Astrocyte of the cerebellum (primary cell): ENCODE data around the gene CLIC1.

Experiments
- DNase-seq: peaks from one replicate; pipeline ENCODE4 v3.0.0-alpha.2; 2011; ENCODE audit warnings: low read depth
- H3K4me3 ChIP-seq: 2 replicates; pipeline ENCODE4 v1.5.1; 2011; ENCODE audit warnings: mild to moderate bottlenecking, low read depth, low read length, moderate library complexity
- in situ Hi-C: cut with HindIII; loops from 2 replicates; pipeline ENCODE4 v1.10.0; 2017; ENCODE audit warnings: low sequenced_read_pairs
- TF ChIP-seq, protein P1 (sequence below): IDR thresholded peaks from 2 replicates; pipeline ENCODE4 v1.5.1; 2012; ENCODE audit warnings: low read length, low read depth, moderate library complexity, mild to moderate bottlenecking; ENCODE audit errors: missing control alignments

Gene CLIC1

DNA sequence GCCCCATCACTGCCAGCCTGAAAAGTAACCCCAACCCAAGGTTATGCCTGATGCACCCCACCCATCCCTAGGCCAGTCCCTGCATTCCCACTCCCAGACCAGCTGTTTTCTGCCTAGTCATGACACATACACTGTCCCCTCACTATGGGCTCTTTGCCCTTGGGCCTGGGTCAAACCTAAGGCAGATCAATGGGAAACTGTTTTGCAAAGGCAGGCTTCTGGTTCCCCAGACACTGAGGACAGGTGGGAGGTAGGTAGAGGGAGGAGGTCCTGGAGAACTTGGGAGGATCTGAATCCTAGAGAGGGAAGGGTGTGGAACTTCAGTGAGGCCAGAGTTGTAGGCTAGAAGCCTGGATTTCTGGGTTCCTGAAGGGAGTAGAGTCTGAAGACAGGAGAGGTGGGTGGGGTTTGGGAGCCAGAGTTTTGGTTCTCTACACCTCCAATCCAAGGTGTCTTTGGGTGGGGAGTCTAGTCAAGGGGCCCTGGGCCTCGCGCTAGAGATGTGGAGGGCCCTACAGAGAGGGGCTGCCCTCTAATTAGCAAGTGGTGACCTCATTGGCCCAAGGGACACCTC is 2.0 kb downstream of the CLIC1 start:
- no peak for DNase-seq
- TF ChIP-seq, protein P1, sequence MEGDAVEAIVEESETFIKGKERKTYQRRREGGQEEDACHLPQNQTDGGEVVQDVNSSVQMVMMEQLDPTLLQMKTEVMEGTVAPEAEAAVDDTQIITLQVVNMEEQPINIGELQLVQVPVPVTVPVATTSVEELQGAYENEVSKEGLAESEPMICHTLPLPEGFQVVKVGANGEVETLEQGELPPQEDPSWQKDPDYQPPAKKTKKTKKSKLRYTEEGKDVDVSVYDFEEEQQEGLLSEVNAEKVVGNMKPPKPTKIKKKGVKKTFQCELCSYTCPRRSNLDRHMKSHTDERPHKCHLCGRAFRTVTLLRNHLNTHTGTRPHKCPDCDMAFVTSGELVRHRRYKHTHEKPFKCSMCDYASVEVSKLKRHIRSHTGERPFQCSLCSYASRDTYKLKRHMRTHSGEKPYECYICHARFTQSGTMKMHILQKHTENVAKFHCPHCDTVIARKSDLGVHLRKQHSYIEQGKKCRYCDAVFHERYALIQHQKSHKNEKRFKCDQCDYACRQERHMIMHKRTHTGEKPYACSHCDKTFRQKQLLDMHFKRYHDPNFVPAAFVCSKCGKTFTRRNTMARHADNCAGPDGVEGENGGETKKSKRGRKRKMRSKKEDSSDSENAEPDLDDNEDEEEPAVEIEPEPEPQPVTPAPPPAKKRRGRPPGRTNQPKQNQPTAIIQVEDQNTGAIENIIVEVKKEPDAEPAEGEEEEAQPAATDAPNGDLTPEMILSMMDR: no peak
- in situ Hi-C loops: loop anchor here (5.0 kb wide), 1 partner anchor 42 kb away; no protein-coding TSS in a partner anchor
- H3K4me3 ChIP-seq: peak overlapping the region; percentile 99

DNA sequence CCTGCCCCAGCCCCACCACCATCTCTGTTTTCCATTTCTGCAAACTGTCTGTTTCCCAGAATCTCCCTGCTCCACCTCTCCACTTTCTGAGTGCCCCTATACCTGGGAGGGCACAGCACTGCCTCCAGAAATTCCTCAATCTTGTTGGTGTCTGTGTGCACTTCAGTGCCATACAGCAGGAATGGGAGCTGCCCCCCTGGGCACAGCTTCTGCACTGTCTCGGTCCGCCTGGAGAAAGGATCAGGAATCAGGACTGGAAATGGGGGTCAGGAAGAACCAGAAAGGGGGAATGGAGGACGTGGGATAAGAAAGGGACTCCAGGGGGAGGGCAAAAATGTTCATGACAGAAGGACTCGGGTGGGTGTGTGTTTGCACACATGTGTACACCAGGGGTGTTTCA is 2.6 kb downstream of the CLIC1 start:
- no peak for DNase-seq
- TF ChIP-seq, protein P1: no peak
- peak overlapping the region; percentile 99 for H3K4me3 ChIP-seq
- in situ Hi-C loops: loop anchor here (5.0 kb wide), 1 partner anchor 41 kb away; no protein-coding TSS in a partner anchor

DNA sequence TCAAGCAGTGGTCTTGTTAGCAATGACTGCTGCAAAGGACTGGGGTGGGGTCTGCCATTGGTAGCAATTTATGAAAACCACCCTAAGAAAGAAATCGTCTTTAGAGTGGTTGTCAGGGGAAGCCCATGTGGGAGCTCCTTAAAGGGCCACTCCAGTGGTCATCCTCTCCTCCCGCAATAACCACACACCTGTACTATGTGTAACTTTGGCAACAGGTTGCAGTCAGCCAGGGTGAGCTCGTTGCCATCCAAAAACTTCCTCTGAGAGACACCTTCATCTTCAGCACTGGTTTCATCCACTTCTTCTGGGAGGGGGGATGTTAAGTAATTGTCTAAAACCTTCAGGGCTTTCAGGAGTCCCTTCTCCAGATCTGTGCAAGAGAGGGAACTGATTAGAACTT is 4.3 kb downstream of the CLIC1 start:
- no peak overlapping the region for H3K4me3 ChIP-seq
- DNase-seq: no peak
- TF ChIP-seq, protein P1: no peak
- in situ Hi-C loops: loop anchor here (5.0 kb wide), 1 partner anchor 40 kb away; no protein-coding TSS in a partner anchor

DNA sequence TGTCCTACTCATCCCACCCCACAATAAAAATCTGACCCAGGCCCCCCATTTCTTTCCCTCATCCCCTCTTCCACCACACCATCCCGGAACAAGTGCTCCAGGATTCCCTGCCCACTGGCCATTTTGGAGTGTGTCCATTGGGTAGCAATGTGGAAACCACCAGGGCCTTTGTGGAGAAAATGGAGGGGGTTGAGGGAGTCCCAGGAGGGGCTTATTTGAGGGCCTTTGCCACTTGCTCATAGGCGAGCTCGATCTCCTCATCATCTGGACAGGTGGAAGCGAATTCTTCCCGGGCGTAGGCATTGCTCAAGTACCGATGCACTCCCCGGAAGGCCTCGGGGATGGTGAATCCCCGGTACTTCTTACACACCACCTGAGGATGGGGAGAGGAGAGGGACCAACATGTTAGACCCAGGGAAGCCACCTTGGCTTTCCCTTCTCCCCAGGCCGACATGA is 5.7 kb downstream of the CLIC1 start:
- DNase-seq: no peak
- TF ChIP-seq, protein P1: no peak
- H3K4me3 ChIP-seq: peak overlapping the region; percentile 97
- in situ Hi-C loops: loop anchor here (5.0 kb wide), 1 partner anchor 38 kb away; no protein-coding TSS in a partner anchor

DNA sequence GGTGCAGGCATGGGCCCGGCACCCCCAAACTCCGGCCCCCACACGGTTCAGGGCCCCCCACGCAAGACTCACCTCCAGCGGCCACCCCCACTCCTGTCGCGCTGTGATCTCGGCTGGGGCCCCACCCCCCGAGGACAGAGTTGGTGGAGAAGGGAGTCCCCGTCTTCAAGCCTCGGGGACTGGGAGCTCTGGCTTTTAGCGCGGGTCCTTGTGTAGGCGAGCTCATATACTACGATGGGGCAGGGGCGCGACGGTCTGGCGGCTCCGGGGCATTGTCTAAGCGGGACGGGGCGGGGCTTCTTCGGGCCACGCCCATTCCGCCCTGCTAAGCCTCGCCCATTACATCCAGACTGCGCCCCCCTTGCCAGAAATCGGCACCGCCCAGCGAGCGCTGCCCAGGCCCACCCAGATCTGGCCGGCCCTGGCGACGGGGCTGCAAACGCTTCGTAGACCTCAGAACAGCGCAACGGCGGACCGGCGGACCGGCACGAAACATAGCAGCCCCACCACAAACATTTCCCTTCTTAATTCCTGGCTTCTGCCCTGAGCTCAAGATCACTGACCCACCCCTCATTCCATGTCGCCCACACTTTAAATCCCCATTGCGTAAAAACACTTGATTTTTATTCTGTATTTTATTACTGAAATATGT is 6.2 kb downstream of the CLIC1 start:
- TF ChIP-seq, protein P1: no peak
- in situ Hi-C loops: loop anchor here (5.0 kb wide), 1 partner anchor 38 kb away; no protein-coding TSS in a partner anchor
- peak overlapping the region; percentile 97 for H3K4me3 ChIP-seq
- peak; percentile 78 for DNase-seq

DNA sequence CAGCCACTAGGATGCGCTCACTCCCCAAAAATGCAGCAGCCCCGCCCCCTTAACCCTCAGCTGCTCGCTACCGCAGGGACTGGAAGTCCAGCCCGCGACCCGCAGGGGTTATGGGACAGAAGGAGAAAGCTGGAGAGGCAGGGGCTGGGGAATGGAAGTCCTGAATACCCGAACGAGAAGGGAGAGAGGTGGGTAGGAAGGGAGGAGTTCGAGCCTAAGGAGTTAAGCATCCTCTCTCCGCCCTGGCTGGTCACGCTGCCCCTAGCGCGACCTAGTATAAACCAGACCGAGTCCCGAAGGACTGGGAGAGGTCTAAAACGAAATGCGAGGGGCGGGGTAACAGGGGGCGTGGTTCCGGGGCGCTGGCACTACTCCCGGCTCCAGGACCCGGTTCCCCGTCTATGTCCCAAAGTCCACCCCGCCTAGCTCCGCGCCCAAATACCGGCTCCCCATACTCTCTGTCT is 6.8 kb downstream of the CLIC1 start:
- peak overlapping the region; percentile 97 for H3K4me3 ChIP-seq
- TF ChIP-seq, protein P1: no peak
- DNase-seq: peak; percentile 73
- in situ Hi-C loops: no loop called here
